Inferior parietal cortex (tissue), 1 donor: ENCODE measurements around the gene TBC1D17.

ENCODE experiments used
- DNase-seq: peaks from one replicate; pipeline ENCODE4 v3.0.0-alpha.2; 2016; ENCODE audit errors: extremely low spot score

Gene TBC1D17

GRCh38 chr19:49877020-49877878, at the start of gene TBC1D17, which contains the start of gene AKT1S1:
TBC1D17 (plus strand) TSS chr19:49877702; CDS start chr19:49877724, 22 bp downstream.
AKT1S1 (minus strand) TSS chr19:49877355; CDS start chr19:49873295, 4,060 bp downstream.
- peak; percentile 100 for DNase-seq

GRCh38 chr19:49829200-49829599, 48.3 kb upstream of the TBC1D17 start:
- no peak for DNase-seq

GRCh38 chr19:49829721-49830120, 47.8 kb upstream of the TBC1D17 start:
- no peak for DNase-seq

- DNase-seq: no peak
These were observed 46.7 kb upstream of the TBC1D17 start for GRCh38 chr19:49830766-49831165.

GRCh38 chr19:49831592-49831991, 45.9 kb upstream of the TBC1D17 start:
- no peak for DNase-seq

- DNase-seq: no peak
These were observed 44.9 kb upstream of the TBC1D17 start for GRCh38 chr19:49832556-49832955.

- DNase-seq: no peak
These were observed 43.9 kb upstream of the TBC1D17 start for GRCh38 chr19:49833599-49833998.

- no peak for DNase-seq
These were observed 41.9 kb upstream of the TBC1D17 start for GRCh38 chr19:49835562-49835961.

- DNase-seq: no peak
These were observed 41.1 kb upstream of the TBC1D17 start for GRCh38 chr19:49836176-49837008.

- DNase-seq: no peak
These were observed 40.5 kb upstream of the TBC1D17 start for GRCh38 chr19:49837009-49837310.

- no peak for DNase-seq
These were observed 40.1 kb upstream of the TBC1D17 start for GRCh38 chr19:49837425-49837824.

GRCh38 chr19:49838885-49839588, 38.5 kb upstream of the TBC1D17 start:
- no peak for DNase-seq

GRCh38 chr19:49839713-49840112, 37.8 kb upstream of the TBC1D17 start:
- no peak for DNase-seq

GRCh38 chr19:49840321-49840720, 37.2 kb upstream of the TBC1D17 start:
- DNase-seq: no peak

GRCh38 chr19:49840736-49841249, 36.7 kb upstream of the TBC1D17 start:
- no peak for DNase-seq

GRCh38 chr19:49843265-49843664, 34.2 kb upstream of the TBC1D17 start:
- DNase-seq: no peak

GRCh38 chr19:49844138-49845095, 33.1 kb upstream of the TBC1D17 start:
- no peak for DNase-seq

GRCh38 chr19:49845414-49845813, 32.1 kb upstream of the TBC1D17 start:
- no peak for DNase-seq

GRCh38 chr19:49846408-49846807, 31.1 kb upstream of the TBC1D17 start:
- no peak for DNase-seq
